A549 (cell line): ENCODE data around the gene PHF21A. TPM values are rescaled to one million over a fixed set of nuclear protein-coding genes. Genes with fewer than 3 reads are reported as not detected.

Experiments used
- ATAC-seq, 2 experiments: fragments of 200-7000 bp in 1 of 2; fragments of >200 bp in 1 of 2; cut with Nextera tagmentation in 1 of 2; cut with Tn5 transposase in 1 of 2; 3 replicates each; pipeline versions ENCODE4 v1.8.0 to v1.9.1; 2018 to 2020; ENCODE audit warnings: mild to moderate bottlenecking in 1 of 2, moderate library complexity in 1 of 2
- CTCF ChIA-PET: fragments of 300-600 bp; sonication (Branson Sonifier 250); formaldehyde crosslinking; extraction: SDS; loops from one replicate; lab custom pipeline; 2021; ENCODE audit warnings: antibody characterized with exemption, inconsistent platforms; lab: Yijun Ruan, JAX
- POLR2A ChIA-PET: fragments of 350-600 bp; formaldehyde crosslinking; extraction: SDS; loops from one replicate; lab custom pipeline; 2021; ENCODE audit warnings: antibody characterized with exemption, inconsistent platforms; lab: Yijun Ruan, JAX
- DNase-seq, 2 experiments: peaks; one replicate each; pipeline versions ENCODE4 v3.0.0 to v3.0.0-alpha.2; 2011 to 2016; ENCODE audit warnings: low read depth in 1 of 2, low spot score in 1 of 2
- FAIRE-seq: peaks from 2 replicates; lab custom pipeline; 2011; peaks lifted over from hg19 to GRCh38; lab: Jason Lieb, UNC
- H3K27ac ChIP-seq, 2 experiments: fragments of >200 bp; sonication (Bioruptor Twin); formaldehyde crosslinking; 3 replicates each; pipeline ENCODE4 v1.5.1; 2016 to 2017
- H3K4me1 ChIP-seq: fragments of >200 bp; sonication (Bioruptor Twin); formaldehyde crosslinking; 3 replicates; pipeline ENCODE4 v1.6.1; 2016
- H3K4me2 ChIP-seq: fragments of >200 bp; sonication (Bioruptor Twin); formaldehyde crosslinking; 3 replicates; pipeline ENCODE4 v1.6.1; 2016
- H3K4me3 ChIP-seq: fragments of >200 bp; sonication (Bioruptor Twin); formaldehyde crosslinking; 3 replicates; pipeline ENCODE4 v1.5.1; 2016
- H3K9me3 ChIP-seq: fragments of >200 bp; sonication (Bioruptor Twin); formaldehyde crosslinking; 3 replicates; pipeline ENCODE4 v1.6.1; 2016
- BCL3 ChIP-seq: fragments of >200 bp; sonication (Bioruptor Twin); formaldehyde crosslinking; IDR thresholded peaks from 3 replicates; pipeline ENCODE4 v1.6.1; 2016
- BHLHE40 ChIP-seq: IDR thresholded peaks from 2 replicates; pipeline ENCODE4 v1.6.1; 2012; ENCODE audit warnings: low read depth, low read length, inconsistent platforms
- CBX2 ChIP-seq: fragments of 200-600 bp; sonication (generic); IDR thresholded peaks from 2 replicates; pipeline ENCODE4 v1.6.1; 2016; ENCODE audit warnings: low read depth, mild to moderate bottlenecking, borderline replicate concordance
- CHD2 ChIP-seq: fragments of 150-350 bp; IDR thresholded peaks from 2 replicates; pipeline ENCODE4 v1.6.1; 2014; ENCODE audit warnings: low read length; ENCODE audit not compliant: partially characterized antibody
- CHD4 ChIP-seq: fragments of 200-600 bp; sonication (generic); IDR thresholded peaks from 2 replicates; pipeline ENCODE4 v1.6.1; 2016; ENCODE audit warnings: antibody characterized with exemption, mild to moderate bottlenecking, borderline replicate concordance
- E2F6 ChIP-seq: IDR thresholded peaks from 2 replicates; pipeline ENCODE4 v1.6.1; 2012; ENCODE audit warnings: low read depth, borderline replicate concordance
- EHF ChIP-seq: fragments of 250-450 bp; sonication (Bioruptor Pico); IDR thresholded peaks from 2 replicates; pipeline ENCODE4 v1.5.0; 2020; ENCODE audit warnings: mild to moderate bottlenecking
- EHMT2 ChIP-seq: fragments of 200-600 bp; sonication (generic); IDR thresholded peaks from 2 replicates; pipeline ENCODE4 v1.6.1; 2016; ENCODE audit warnings: antibody characterized with exemption, low read depth, mild to moderate bottlenecking, moderate library complexity
- FOXS1 ChIP-seq: fragments of 250-450 bp; sonication (Bioruptor Pico); IDR thresholded peaks from 2 replicates; pipeline ENCODE4 v1.5.0; 2020; ENCODE audit warnings: mild to moderate bottlenecking, moderate library complexity
- HEYL ChIP-seq: fragments of 250-450 bp; sonication (Bioruptor Pico); IDR thresholded peaks from 2 replicates; pipeline ENCODE4 v1.8.0; 2021; ENCODE audit warnings: mild to moderate bottlenecking, moderate library complexity
- HOXB5 ChIP-seq: fragments of 250-450 bp; sonication (Bioruptor Pico); IDR thresholded peaks from 2 replicates; pipeline ENCODE4 v1.5.0; 2020; ENCODE audit warnings: mild to moderate bottlenecking, moderate library complexity
- JUNB ChIP-seq: fragments of >200 bp; sonication (Bioruptor Twin); formaldehyde crosslinking; IDR thresholded peaks from 2 replicates; pipeline ENCODE4 v1.6.1; 2016
- MAX ChIP-seq: IDR thresholded peaks from 2 replicates; pipeline ENCODE4 v1.6.1; 2012
- NPAS2 ChIP-seq: fragments of 250-450 bp; sonication (Bioruptor Pico); IDR thresholded peaks from 2 replicates; pipeline ENCODE4 v1.8.0; 2022; ENCODE audit warnings: mild to moderate bottlenecking, moderate library complexity, borderline replicate concordance
- POLR2AphosphoS2 ChIP-seq: conservative IDR thresholded peaks from 2 replicates; pipeline ENCODE4 v1.6.1; 2012; ENCODE audit warnings: low read length, improper control_type of control experiment, inconsistent platforms
- REST ChIP-seq: fragments of 200-600 bp; sonication (generic); IDR thresholded peaks from 2 replicates; pipeline ENCODE4 v1.6.1; 2016; ENCODE audit warnings: antibody characterized with exemption, mild to moderate bottlenecking, moderate library complexity
- SREBF2 ChIP-seq: fragments of 450-650 bp; IDR thresholded peaks from 2 replicates; pipeline ENCODE4 v1.6.1; 2014; ENCODE audit warnings: mild to moderate bottlenecking, moderate library complexity
- TP53 ChIP-seq: fragments of 250-450 bp; sonication (Bioruptor Pico); IDR thresholded peaks from 2 replicates; pipeline ENCODE4 v1.5.0; 2021; ENCODE audit warnings: mild to moderate bottlenecking, moderate library complexity
- USF2 ChIP-seq: fragments of 450-650 bp; IDR thresholded peaks from 2 replicates; pipeline ENCODE4 v1.6.1; 2014; ENCODE audit warnings: antibody characterized with exemption
- ZC3H11A ChIP-seq: fragments of 450-650 bp; IDR thresholded peaks from 2 replicates; pipeline ENCODE4 v1.6.1; 2014; ENCODE audit warnings: antibody characterized with exemption, mild to moderate bottlenecking
- ZFP36 ChIP-seq: fragments of 450-650 bp; IDR thresholded peaks from 2 replicates; pipeline ENCODE4 v1.6.1; 2014; ENCODE audit warnings: borderline replicate concordance; ENCODE audit not compliant: partially characterized antibody
- ZSCAN20 ChIP-seq: fragments of 250-450 bp; sonication (Bioruptor Pico); IDR thresholded peaks from 2 replicates; pipeline ENCODE4 v1.8.0; 2022; ENCODE audit warnings: mild to moderate bottlenecking, moderate library complexity
- WGBS: methylation state at CpG from one replicate; pipeline ENCODE4 v1.1.6; 2017; ENCODE audit errors: missing lambda C conversion rate; 5-methylcytosine and 5-hydroxymethylcytosine counted together
- polyA plus RNA-seq, 4 experiments: library from polyadenylated mRNA; depleted of rRNA in 3 of 4; stranded (reverse); fragments of >200 nt; fragmentation: RNase III in 1 of 4; extraction: RNeasy Plus Mini Kit Qiagen cat#74134 plus additional on column Dnase treatment in 1 of 4; gene quantifications; 2 replicates in 3 of 4; 3 replicates in 1 of 4; pipeline ENCODE4 v1.2.3, GENCODE V29; 2011 to 2017

The PHF21A gene
- polyA plus RNA-seq, 2 of the 4 experiments (the other 2 are of a cell fraction), result 20.0 to 31.9 TPM

GRCh38 chr11:45885274-45885920 is 235.9 kb downstream of the PHF21A start, which contains the start of gene MAPK8IP1:
MAPK8IP1 (plus strand) TSS chr11:45885651; CDS start chr11:45885821, 170 bp downstream.
- Histone ChIP-seq H3K4me2 (peak within 1 kb of the TSS; percentile 76), H3K27ac (peak within 1 kb of the TSS in 1 of 2 experiments; percentile 52; a peak in 2 of 6 replicates), H3K9me3 (no peaks in the 10 kb centered on the region), H3K4me3 (peak within 1 kb of the TSS; percentile 59), H3K4me1 (peaks cover 18% of the 10 kb centered on the region)
- TF ChIP-seq ZFP36, result no peak
- no peak for TF ChIP-seq ZSCAN20 (CRISPR knock-in tag)
- no peak for TF ChIP-seq POLR2AphosphoS2
- no peak for TF ChIP-seq E2F6
- no peak for TF ChIP-seq HOXB5 (CRISPR knock-in tag)
- TF ChIP-seq ZC3H11A, result no peak
- TF ChIP-seq MAX, result no peak
- TF ChIP-seq CHD2, result no peak
- no peak for TF ChIP-seq CHD4
- no peak for TF ChIP-seq NPAS2 (CRISPR knock-in tag)
- 0 out of 2 replicates have a peak, but pooled peaks have one; percentile 29 for TF ChIP-seq FOXS1
- TF ChIP-seq EHMT2, result peak; percentile 82
- TF ChIP-seq REST, result peak; percentile 90
- no peak for TF ChIP-seq HEYL (CRISPR knock-in tag)
- no peak for TF ChIP-seq CBX2
- no peak for TF ChIP-seq JUNB
- TF ChIP-seq TP53 (CRISPR knock-in tag), result no peak
- no peak for TF ChIP-seq BHLHE40
- TF ChIP-seq SREBF2, result no peak
- TF ChIP-seq EHF (CRISPR knock-in tag), result no peak
- TF ChIP-seq BCL3, result no peak
- TF ChIP-seq USF2, result no peak
- FAIRE-seq, result no peak
- POLR2A ChIA-PET, result no interaction called here
- ATAC-seq, result peak; percentile 60 to 75
- WGBS, result 41% methylated on average over 7 of the region's 73 CpGs
- CTCF ChIA-PET, result interaction anchor here (5.6 kb wide), 1 partner anchor 13 kb away, joined by 39 read pairs; no protein-coding TSS in a partner anchor
- DNase-seq, result peak in 1 of 2 experiments; percentile 27
